Measurements from ENCODE around the gene SMYD5.
"Not testable (repeated sequence)": the region's sequence is repeated elsewhere in the genome, so short reads cannot be mapped to it uniquely, and the experiment has no call there.

The SMYD5 gene

GRCh38 chr2:73262108-73262651 lies 48.1 kb downstream of the SMYD5 start:
- no peak for DNase-seq

DNA sequence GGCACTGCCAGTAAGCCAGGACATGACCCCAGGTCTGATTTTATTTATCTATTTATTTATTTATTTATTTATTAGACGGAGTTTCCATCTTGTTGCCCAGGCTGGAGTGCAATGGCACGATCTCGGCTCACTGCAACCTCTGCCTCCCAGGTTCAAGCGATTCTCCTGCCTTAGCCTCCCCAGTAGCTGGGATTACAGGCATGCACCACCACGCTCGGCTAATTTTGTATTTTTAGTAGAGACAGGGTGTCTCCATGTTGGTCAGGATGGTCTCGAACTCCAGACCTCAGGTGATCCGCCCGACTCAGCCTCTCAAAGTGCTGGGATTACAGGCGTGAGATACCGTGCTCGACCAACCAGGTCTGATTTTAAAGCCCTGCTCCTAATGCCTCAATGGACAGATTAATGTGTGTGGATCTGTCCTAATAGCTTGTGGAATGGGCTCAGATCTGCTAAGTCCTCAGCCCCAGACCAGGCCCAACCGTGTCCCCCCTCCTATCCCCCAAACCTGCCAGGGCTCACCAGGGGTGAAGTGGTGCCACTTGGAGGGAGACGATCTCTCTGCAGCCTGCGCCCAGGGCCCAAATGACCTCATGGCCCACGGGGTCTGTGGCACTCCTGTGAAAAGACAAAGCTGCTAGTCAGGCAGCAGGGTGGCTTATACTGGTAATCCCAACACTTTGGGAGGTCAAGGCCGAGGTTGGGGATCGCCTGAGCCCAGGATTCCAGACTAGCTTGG lies 48.8 kb downstream of the SMYD5 start:
- not testable (repeated sequence) for DNase-seq

DNA sequence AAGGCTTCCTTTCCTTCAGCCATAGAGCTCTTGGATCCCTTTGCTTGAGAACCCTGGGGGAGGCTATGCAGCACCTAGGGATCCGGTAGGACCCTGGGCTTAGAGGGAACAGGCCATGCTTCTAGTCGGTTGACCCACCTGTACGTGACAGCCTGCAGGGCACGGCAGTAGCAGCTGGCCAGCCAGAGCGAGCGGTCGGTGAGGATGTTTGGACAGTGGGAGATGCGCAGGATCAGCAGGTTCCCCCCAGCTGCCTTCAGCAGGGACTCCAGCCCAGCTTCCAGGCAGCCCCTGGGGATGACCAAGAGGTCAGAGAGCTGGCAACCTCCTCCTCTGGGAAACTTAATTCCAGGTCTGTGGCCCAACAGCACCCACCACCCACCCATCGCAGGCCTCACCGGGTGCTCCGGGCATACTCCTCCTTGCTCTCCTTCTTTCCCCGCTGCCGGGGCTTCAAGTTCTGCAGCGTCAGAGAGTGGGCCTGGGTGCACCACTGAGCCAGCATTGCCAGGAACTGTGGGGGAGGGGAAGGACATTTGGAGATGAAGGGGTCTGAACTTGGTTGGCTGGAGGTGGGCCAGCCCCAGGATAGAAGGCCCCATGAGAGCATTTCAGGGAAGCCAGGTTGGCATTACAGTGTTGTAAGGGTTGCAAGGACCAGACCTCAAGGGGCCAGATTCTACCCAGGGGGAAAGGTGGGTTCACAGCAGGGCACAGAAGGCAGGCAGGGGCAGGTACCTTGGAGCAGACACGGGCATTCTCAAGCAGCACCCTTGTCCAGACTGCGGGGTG lies 49.7 kb downstream of the SMYD5 start:
- no peak for DNase-seq

- DNase-seq: no peak
Measured at GRCh38 chr2:73264332-73264606, 50.2 kb downstream of the SMYD5 start.

DNA sequence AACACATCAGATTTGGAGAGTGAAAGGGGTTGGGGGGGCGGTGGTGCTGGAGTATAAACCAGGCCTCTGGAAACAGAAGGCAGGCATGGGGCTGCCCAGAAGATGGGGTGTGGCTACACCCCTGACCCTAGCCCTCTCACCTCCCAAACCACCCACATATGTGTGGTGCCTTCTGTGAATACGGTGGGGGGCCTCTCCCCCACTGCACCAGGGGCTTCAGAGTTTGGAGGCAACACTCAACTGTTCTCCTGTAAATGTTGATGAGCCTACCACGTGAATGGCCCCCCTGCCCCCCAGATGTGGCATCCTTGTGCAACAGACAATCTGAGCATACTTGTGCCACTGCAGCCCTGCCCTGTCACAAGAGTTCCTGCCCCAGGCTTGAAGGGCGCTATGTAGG lies 50.7 kb downstream of the SMYD5 start:
- DNase-seq: no peak

GRCh38 chr2:73265298-73266060 lies 51.4 kb downstream of the SMYD5 start:
- DNase-seq: no peak

DNA sequence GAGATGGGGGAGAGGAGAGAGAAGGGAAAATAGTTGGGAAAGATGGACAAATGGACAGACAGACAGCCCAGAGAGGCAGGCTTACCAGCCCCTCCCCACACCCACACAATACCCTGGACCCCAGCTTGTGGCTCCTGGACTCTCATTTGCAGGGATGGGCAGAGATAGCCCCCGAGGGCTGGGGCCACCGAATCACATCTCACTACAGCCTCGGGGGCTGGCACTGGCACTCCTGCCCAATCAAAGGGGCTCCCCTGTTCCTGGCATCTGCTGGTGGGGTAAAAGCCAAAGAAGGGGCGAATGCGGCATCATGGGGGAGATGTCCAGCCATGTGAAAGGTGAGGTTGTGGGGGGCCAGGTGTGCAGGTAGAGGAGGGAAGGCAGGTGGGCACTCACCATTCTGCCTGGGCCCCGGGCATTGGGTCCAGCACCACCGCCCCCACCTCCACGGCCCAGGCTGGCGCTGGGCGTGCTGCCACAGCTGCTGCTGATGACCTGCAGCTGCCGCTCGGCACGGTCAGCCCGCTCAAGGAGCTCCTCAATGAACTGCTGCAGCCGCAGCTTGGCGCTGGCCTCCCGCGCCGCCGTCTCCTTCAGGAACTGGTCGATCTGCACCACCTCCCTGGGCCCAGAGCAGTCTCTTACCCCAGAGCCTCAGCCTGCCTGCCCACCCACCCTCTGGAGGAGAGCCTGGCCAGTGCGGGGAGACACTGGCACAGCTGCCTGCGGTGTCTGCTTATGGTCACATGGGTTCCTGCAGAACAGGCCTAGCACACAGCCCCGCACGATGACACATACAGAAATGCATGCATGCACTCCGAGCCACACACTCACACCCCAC lies 52.2 kb downstream of the SMYD5 start:
- no peak for DNase-seq

- DNase-seq: no peak
Measured at GRCh38 chr2:73267008-73267407, 53.0 kb downstream of the SMYD5 start.

DNA sequence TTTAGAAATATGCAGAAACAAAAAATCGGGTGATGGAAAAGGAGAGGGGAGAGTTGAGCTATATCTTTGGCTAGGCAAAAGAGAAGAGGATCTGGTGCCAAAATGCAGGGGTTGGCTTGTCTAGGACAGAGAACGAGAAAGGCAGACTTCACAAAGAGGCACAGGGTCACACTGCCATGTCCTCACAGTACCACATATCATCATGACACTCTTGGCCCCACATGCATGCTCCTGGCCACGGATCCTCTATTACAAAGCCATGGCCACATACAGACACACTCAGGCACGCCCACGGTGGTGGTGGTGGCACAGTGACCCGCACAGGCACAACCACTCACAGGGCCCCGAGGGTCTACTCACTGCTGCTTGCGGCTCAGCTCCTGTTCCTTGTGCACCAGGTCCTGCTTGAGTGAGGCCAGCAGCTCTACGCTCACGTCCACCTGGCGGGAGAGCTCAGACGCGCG lies 54.4 kb downstream of the SMYD5 start:
- no peak for DNase-seq

GRCh38 chr2:73268830-73269685 lies 55.0 kb downstream of the SMYD5 start:
- no peak for DNase-seq

DNA sequence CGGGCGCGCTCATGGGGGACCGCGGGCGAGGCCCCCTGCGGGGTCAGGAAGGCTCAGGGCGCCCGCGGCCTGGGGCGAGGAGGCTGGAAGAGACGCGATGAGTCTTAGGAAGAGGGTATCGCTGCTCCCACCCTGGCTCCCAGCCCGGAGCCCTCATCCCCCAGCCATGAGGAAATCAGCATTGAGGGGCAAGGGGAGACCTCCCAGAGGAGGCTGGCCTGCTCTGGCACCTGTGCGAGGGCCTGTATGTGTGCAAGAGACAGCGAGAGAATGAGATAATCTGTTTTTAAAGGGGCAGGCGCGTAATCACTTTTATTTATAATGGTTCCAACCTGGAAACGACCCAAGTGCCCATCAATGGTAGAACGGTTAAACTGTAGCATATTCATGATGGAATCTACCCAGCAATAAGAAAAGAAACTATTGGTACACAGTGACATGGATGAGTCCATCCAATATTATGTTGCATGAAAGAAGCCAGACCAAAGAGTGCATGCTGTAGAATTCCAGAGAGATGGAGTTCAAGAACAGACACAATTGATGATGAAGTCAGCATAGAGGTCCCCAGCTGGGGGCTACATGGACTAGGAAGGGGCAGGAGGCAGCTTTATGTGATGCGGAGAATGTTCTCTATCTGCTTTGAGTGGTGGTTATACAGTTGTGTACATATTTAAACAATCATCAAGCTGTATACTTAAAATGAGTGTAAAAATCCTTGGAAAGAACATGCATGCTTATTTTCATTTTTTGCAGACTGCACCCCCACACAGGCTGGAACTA lies 55.8 kb downstream of the SMYD5 start:
- no peak for DNase-seq

- DNase-seq: no peak
Measured at GRCh38 chr2:73272270-73272669, 58.2 kb downstream of the SMYD5 start.

All from NCI-H1694 treated with DMSO at 0.1 percent for 48 hours (cell line).